Measurements from ENCODE around the gene SMYD2. TPM values are rescaled to one million over a fixed set of nuclear protein-coding genes. Genes with fewer than 3 reads are reported as not detected.

SMYD2 gene
- total RNA-seq, 4 donors from 2014 or later, result 22.7 to 45.1 (median 26.5) TPM

DNA sequence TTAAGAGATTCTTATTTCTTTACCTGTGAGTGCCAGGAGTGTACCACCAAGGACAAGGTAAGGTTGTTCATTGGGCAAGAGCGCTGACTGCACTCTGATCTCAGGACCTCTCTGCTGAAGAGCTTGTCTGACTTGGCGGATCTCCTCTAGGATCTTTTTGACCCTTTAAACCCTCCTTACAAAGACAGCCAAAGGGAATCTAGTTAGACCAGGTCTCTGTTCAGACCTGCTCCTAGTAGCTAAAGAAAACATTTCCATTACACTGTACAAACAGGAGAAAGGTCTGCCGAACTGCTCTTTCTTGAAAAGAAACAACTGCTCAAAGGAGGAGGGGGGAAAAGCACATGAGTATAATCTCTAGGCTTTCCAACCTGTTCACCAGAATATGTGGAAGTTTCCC, 49.3 kb downstream of the SMYD2 start:
- DNase-seq (ENCODE audit: low spot score) (no peak), ATAC-seq (ENCODE audit: low FRiP score) (no peak)

DNA sequence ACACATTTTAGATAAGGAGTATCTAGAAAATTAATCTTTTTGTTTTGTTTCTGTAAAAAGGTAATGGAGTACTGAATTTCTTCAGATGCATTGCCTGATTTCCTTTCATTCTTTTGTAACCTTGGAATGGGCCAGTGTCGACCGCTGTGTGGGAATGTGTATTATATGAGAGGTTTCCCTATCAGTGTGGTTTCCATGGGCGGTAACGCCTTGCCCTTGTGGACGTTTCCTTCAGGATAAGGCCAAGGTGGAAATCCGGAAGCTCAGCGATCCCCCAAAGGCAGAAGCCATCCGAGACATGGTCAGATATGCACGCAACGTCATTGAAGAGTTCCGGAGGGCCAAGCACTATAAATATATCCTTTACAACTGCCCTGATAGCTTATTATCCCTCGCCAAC, 49.8 kb downstream of the SMYD2 start:
- DNase-seq (ENCODE audit: low spot score) (no peak), ATAC-seq (ENCODE audit: low FRiP score) (no peak)
- TF ChIP-seq, protein P1, sequence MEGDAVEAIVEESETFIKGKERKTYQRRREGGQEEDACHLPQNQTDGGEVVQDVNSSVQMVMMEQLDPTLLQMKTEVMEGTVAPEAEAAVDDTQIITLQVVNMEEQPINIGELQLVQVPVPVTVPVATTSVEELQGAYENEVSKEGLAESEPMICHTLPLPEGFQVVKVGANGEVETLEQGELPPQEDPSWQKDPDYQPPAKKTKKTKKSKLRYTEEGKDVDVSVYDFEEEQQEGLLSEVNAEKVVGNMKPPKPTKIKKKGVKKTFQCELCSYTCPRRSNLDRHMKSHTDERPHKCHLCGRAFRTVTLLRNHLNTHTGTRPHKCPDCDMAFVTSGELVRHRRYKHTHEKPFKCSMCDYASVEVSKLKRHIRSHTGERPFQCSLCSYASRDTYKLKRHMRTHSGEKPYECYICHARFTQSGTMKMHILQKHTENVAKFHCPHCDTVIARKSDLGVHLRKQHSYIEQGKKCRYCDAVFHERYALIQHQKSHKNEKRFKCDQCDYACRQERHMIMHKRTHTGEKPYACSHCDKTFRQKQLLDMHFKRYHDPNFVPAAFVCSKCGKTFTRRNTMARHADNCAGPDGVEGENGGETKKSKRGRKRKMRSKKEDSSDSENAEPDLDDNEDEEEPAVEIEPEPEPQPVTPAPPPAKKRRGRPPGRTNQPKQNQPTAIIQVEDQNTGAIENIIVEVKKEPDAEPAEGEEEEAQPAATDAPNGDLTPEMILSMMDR (IDR thresholded peaks at IDR 0.05), result no peak

More for the DNA sequence above, 49.3 kb downstream of the SMYD2 start:
- TF ChIP-seq, protein P1 (IDR thresholded peaks at IDR 0.05), result no peak

DNA sequence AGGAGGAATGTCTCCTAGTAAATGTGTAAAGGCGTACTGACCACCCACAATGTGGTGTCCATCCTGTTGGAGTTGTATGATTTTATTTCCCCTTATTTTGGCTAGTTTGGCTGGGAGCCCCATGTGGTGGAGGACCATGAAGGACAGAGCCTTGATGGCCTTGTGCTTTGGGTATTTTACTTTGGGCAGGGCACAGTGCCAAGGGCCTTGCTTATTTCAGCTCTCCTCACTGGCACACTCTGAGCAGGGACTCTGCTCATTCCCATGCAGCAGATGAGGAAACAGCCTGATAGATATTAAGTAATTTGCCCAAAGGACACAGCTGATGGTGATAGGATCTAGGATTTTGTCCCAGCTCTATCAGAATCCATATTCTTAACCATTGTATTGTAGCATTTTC, 50.2 kb downstream of the SMYD2 start:
- no peak for ATAC-seq (ENCODE audit: low FRiP score)
- TF ChIP-seq, protein P1 (IDR thresholded peaks at IDR 0.05), result no peak
- DNase-seq (ENCODE audit: low spot score), result no peak

DNA sequence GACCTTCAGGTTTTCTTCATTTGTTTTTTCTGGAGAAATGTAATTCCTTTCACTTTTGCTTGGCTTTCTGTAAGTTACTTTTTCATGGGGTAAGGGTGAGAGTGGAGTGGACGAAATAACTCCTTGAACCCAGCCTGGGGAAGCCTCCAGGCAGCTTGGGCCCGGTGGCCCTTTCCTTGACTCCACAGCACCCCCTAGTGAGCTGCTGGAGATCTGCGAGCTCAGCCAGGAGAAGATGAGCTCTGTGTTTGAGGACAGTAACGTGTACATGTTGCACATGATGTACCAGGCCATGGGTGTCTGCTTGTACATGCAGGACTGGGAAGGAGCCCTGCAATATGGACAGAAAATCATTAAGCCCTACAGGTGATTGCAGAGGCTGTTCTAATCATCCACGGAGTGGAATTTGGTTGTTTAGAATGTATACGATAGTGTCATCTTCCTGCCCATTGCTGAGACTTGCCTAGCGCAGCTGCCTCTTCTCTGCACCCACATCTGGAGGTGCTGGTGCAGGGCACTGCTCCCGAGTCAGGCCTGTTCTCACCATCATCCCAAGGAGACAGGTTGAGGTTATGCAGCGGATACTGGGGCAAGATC, 51.0 kb downstream of the SMYD2 start:
- DNase-seq (ENCODE audit: low spot score), result no peak
- TF ChIP-seq, protein P1 (IDR thresholded peaks at IDR 0.05), result no peak
- ATAC-seq (ENCODE audit: low FRiP score), result no peak

DNA sequence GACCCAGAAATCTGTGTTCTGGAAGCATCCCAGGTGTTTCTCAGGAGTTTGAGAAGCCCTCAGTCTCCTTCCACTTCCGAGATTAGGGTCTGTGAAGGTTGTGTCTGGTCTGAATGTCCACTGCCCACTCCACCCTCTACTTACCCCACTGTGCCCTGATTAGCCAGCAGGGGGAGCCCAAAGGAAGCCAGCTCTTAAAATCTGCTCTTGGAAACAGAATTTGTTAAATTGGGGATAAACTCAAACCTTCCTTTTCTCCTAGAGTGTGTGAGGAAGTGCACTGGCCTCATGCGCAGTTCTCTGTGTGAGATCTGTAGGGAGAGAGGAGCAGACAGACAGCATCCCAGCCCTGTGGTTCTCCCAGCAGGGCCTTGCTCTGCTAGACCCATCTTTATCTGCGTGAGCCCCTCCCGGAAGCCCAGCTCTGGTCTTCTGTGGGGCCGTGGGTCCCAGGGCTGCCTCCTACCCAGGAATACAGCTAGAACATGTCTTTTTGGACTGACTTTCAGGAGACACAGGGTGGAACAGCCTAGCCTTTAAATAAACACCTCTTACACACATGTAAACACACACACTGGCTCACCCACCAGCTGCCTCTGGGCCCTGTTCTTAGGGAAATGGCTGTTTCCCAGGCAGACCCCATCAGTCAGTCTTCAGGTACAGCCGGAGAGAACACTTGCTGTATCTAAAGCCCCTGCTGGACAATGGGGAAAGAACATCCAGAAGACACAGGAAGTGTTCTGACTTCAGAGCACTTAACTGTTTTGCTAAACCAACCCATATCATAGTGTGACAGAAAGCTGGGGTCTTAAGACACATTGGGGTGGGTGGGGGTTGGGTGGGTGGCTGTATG, 52.2 kb downstream of the SMYD2 start:
- peak; percentile 55 for DNase-seq (ENCODE audit: low spot score)
- TF ChIP-seq, protein P1 (IDR thresholded peaks at IDR 0.05), result peak in 1 of 3 donors; percentile 49
- ATAC-seq (ENCODE audit: low FRiP score), result no peak

DNA sequence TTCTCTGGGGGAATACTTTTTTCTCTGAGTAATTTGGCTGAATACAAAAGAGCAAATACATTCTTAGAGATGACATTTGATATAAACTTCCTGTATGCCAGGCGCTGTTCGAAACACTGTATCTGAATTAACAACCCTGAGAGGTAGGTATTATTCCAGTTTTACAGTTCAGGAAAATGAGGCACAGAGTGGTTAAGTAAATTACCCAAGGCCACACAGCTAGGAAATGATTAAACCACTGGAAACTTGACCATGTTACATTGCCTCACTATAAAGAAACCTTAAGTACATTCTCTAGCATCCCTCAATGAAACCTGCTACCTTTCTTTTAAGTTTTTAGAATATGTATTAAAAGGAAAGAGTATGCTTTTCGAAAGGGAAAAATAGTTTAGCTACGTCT, 54.6 kb downstream of the SMYD2 start:
- DNase-seq (ENCODE audit: low spot score), result no peak
- TF ChIP-seq, protein P1 (IDR thresholded peaks at IDR 0.05), result no peak
- ATAC-seq (ENCODE audit: low FRiP score), result no peak

DNA sequence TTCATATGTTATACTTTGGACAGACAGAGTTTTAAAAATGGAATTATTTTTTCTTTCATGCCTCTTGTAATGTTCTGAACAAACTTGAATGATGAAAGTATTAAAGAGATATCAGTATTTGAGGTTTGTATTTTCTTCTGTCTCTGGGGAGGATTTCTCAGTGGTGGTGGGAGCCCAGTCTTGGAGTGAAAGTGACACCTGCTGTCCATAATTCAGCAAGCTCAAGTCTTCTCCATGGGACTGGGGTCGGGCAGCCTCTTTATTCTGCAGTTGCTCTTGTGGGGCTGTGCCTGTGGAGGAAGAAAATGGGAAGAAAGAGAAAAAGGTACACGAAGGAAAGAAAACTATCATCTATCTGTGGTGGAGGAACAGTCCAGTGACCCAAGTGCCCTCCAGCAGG, 56.1 kb downstream of the SMYD2 start:
- TF ChIP-seq, protein P1 (IDR thresholded peaks at IDR 0.05), result no peak
- ATAC-seq (ENCODE audit: low FRiP score), result no peak
- no peak for DNase-seq (ENCODE audit: low spot score)

Data from omental fat pad (tissue), 4 donors.